Sigmoid colon (tissue), 3 donors: ENCODE data around the gene CHL1.

Experiments used
- POLR2A ChIP-seq, 2 donors: fragments of 450-650 bp; IDR thresholded peaks; one replicate each; pipeline ENCODE4 v1.6.1; 2016; ENCODE audit warnings: antibody characterized with exemption in 2 of 2, mild to moderate bottlenecking in 2 of 2, moderate library complexity in 2 of 2
- TF ChIP-seq, protein P1 (sequence below), 4 experiments: fragments of 450-650 bp in 3 of 4; fragments of 200-600 bp in 1 of 4; IDR thresholded peaks; one replicate each; pipeline ENCODE4 v1.5.1; 2016 to 2019; ENCODE audit warnings: antibody characterized with exemption in 4 of 4, mild to moderate bottlenecking in 3 of 4, moderate library complexity in 2 of 4

DNA sequence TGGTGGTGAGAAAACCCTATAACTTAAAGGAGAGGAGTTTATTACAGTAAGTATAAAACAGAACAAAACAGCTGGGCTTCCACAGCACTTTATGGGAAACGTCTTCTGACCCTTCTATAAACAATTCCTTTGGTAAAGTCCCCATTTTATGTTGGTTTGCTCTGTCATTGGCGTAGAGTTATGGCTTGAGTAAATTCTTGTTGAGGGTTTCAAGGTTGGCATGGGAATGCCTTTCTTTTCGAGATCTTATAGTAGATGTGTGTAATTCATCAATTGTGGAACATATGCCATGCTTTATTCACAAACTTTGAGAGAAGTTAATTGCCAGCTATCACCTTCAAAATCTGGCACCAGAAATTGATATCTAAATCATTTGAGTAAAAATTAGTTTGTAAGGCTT is 11.6 kb upstream of the CHL1 start:
- TF ChIP-seq POLR2A (IDR thresholded peaks at IDR 0.05): no peak
- TF ChIP-seq, protein P1, sequence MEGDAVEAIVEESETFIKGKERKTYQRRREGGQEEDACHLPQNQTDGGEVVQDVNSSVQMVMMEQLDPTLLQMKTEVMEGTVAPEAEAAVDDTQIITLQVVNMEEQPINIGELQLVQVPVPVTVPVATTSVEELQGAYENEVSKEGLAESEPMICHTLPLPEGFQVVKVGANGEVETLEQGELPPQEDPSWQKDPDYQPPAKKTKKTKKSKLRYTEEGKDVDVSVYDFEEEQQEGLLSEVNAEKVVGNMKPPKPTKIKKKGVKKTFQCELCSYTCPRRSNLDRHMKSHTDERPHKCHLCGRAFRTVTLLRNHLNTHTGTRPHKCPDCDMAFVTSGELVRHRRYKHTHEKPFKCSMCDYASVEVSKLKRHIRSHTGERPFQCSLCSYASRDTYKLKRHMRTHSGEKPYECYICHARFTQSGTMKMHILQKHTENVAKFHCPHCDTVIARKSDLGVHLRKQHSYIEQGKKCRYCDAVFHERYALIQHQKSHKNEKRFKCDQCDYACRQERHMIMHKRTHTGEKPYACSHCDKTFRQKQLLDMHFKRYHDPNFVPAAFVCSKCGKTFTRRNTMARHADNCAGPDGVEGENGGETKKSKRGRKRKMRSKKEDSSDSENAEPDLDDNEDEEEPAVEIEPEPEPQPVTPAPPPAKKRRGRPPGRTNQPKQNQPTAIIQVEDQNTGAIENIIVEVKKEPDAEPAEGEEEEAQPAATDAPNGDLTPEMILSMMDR (IDR thresholded peaks at IDR 0.05): no peak
